ENCODE data around the gene CNTROB.

Gene CNTROB, protein sequence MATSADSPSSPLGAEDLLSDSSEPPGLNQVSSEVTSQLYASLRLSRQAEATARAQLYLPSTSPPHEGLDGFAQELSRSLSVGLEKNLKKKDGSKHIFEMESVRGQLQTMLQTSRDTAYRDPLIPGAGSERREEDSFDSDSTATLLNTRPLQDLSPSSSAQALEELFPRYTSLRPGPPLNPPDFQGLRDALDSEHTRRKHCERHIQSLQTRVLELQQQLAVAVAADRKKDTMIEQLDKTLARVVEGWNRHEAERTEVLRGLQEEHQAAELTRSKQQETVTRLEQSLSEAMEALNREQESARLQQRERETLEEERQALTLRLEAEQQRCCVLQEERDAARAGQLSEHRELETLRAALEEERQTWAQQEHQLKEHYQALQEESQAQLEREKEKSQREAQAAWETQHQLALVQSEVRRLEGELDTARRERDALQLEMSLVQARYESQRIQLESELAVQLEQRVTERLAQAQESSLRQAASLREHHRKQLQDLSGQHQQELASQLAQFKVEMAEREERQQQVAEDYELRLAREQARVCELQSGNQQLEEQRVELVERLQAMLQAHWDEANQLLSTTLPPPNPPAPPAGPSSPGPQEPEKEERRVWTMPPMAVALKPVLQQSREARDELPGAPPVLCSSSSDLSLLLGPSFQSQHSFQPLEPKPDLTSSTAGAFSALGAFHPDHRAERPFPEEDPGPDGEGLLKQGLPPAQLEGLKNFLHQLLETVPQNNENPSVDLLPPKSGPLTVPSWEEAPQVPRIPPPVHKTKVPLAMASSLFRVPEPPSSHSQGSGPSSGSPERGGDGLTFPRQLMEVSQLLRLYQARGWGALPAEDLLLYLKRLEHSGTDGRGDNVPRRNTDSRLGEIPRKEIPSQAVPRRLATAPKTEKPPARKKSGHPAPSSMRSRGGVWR

DNA sequence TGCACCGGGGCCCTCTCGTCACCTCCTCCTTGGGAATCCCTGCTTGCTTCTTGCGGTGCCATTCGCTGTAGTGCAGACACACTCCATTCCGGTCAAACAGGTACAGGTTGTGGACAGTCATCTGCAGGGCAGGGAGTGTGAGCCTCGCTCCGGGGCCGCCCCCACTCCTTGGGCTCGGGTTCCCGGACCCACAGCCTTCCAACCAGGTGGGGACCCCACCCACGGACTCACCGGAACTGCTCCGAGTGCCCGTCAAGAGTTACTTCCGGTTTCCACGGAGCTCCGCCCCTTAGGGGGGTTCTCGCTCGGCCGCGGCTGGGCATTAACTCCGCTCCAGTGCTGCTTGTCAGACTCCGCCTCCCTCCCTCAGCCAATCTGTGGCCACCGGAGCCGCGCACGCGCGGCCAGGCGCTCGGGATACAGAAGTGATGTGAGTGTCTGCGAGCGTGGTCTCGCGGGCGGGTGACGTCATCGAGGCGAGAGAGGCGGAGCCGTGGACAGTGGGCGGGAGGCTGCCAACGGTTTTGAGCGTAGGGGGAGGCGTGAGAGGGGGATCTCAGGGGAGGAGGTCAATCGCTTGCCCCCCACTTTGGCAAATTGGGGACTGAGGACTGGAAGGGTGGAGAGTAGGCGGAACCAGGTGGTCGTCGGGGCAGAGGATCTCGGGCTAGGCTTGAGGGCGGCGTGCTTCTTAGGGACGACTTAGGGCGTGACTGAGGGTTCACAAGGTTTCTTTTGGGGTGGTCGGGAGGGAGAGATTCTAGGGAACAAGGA is at the start of gene CNTROB, which contains the start of gene TRAPPC1:
Gene CNTROB (plus strand): TSS at position 498 of the 774 bp plus-strand sequence. CDS start 874 bp downstream, outside the sequence.
Gene TRAPPC1 (minus strand): TSS at position 238 of the 774 bp plus-strand sequence. CDS start 117 bp downstream, at position 121.
- peak within 1 kb of the TSS; percentile 88 for H3K4me3 ChIP-seq (ENCODE audit: low read depth, low read length)
- peak; percentile 80 for TF ChIP-seq POLR2A (IDR thresholded peaks at IDR 0.05; ENCODE audit: extremely low read depth, insufficient read length)
- TF ChIP-seq, protein P1, sequence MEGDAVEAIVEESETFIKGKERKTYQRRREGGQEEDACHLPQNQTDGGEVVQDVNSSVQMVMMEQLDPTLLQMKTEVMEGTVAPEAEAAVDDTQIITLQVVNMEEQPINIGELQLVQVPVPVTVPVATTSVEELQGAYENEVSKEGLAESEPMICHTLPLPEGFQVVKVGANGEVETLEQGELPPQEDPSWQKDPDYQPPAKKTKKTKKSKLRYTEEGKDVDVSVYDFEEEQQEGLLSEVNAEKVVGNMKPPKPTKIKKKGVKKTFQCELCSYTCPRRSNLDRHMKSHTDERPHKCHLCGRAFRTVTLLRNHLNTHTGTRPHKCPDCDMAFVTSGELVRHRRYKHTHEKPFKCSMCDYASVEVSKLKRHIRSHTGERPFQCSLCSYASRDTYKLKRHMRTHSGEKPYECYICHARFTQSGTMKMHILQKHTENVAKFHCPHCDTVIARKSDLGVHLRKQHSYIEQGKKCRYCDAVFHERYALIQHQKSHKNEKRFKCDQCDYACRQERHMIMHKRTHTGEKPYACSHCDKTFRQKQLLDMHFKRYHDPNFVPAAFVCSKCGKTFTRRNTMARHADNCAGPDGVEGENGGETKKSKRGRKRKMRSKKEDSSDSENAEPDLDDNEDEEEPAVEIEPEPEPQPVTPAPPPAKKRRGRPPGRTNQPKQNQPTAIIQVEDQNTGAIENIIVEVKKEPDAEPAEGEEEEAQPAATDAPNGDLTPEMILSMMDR (IDR thresholded peaks at IDR 0.05; ENCODE audit: low read depth, low read length) = no peak
- TF ChIP-seq, protein P2, sequence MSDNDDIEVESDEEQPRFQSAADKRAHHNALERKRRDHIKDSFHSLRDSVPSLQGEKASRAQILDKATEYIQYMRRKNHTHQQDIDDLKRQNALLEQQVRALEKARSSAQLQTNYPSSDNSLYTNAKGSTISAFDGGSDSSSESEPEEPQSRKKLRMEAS (IDR thresholded peaks at IDR 0.05; ENCODE audit: low read depth, low read length) = peak; percentile 70
- DNase-seq (ENCODE audit: low read depth) = peak; percentile 97

- TF ChIP-seq, protein P1 (IDR thresholded peaks at IDR 0.05; ENCODE audit: low read depth, low read length) = no peak
- no peak for TF ChIP-seq MYC (IDR thresholded peaks at IDR 0.05; ENCODE audit: low read depth, low read length)
- TF ChIP-seq, protein P2 (IDR thresholded peaks at IDR 0.05; ENCODE audit: low read depth, low read length) = no peak
- TF ChIP-seq POLR2A (IDR thresholded peaks at IDR 0.05; ENCODE audit: extremely low read depth, insufficient read length) = no peak
- H3K4me3 ChIP-seq (ENCODE audit: low read depth, low read length) = no peak overlapping the region
- DNase-seq (ENCODE audit: low read depth) = no peak
Observed at GRCh38 chr17:7882629-7883028, 49.4 kb upstream of the CNTROB start.

GRCh38 chr17:7883781-7884386 is 48.1 kb upstream of the CNTROB start:
- peak; percentile 8 for DNase-seq (ENCODE audit: low read depth)
- peak overlapping the region; percentile 16 for H3K4me3 ChIP-seq (ENCODE audit: low read depth, low read length)
- TF ChIP-seq POLR2A (IDR thresholded peaks at IDR 0.05; ENCODE audit: extremely low read depth, insufficient read length) = no peak
- TF ChIP-seq MYC (IDR thresholded peaks at IDR 0.05; ENCODE audit: low read depth, low read length) = no peak

GRCh38 chr17:7884581-7885366 is 47.2 kb upstream of the CNTROB start:
- TF ChIP-seq MYC (IDR thresholded peaks at IDR 0.05; ENCODE audit: low read depth, low read length) (no peak), POLR2A (IDR thresholded peaks at IDR 0.05; ENCODE audit: extremely low read depth, insufficient read length) (no peak)
- TF ChIP-seq, protein P2 (IDR thresholded peaks at IDR 0.05; ENCODE audit: low read depth, low read length) = no peak
- TF ChIP-seq, protein P1 (IDR thresholded peaks at IDR 0.05; ENCODE audit: low read depth, low read length) = no peak
- H3K4me3 ChIP-seq (ENCODE audit: low read depth, low read length) = peak overlapping the region; percentile 49
- peak; percentile 43 for DNase-seq (ENCODE audit: low read depth)

DNA sequence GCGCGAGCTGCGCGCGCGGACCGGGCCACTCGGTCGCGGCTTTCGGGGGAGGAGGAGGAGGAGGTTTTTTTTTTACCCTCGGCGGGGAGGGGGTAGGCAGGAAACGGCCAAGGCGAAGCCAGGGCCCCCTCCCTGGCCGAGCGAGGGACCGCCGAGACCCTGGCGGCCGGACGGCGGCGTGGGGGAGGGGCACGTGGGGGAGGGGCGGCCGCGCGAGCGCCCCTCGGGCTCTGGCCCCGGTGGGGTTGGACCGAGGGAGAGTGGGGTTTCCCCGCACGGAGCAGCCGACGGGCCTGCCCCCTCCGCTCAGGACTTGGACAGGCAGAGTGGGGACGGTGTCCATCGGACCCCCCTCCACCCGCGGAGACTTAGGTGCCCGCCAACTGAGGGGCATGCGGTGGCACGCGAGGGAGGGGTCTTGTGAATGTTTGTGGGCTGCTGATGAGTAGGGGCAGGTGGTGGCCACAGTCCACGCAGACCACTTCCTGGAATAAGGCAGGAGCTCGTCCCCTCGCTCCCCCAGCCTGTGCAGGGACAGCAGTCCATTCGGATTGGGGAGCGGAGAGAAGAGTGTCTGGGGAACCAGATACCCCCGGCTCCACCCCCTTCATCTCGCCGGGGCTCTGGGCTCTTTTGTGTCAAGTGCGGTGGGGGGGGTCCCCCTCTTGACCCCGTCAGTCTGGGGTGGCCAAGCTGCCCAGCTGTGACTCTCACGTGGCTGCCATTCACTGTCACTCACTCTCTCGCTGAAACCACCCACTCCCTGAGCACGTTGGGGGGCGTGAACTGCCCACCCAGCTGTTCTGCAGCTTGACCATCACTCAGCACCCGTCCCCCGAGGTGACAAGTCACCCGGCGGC is 46.4 kb upstream of the CNTROB start:
- DNase-seq (ENCODE audit: low read depth) = peak; percentile 74
- TF ChIP-seq, protein P2 (IDR thresholded peaks at IDR 0.05; ENCODE audit: low read depth, low read length) = 0 out of 2 replicates have a peak, but pooled peaks have one; percentile 38
- TF ChIP-seq MYC (IDR thresholded peaks at IDR 0.05; ENCODE audit: low read depth, low read length) (0 out of 2 replicates have a peak, but pooled peaks have one; percentile 5), POLR2A (IDR thresholded peaks at IDR 0.05; ENCODE audit: extremely low read depth, insufficient read length) (peak; percentile 28)
- TF ChIP-seq, protein P1 (IDR thresholded peaks at IDR 0.05; ENCODE audit: low read depth, low read length) = no peak
- H3K4me3 ChIP-seq (ENCODE audit: low read depth, low read length) = peak overlapping the region; percentile 64
